Measurements from ENCODE around the gene NRSN1.

DNA sequence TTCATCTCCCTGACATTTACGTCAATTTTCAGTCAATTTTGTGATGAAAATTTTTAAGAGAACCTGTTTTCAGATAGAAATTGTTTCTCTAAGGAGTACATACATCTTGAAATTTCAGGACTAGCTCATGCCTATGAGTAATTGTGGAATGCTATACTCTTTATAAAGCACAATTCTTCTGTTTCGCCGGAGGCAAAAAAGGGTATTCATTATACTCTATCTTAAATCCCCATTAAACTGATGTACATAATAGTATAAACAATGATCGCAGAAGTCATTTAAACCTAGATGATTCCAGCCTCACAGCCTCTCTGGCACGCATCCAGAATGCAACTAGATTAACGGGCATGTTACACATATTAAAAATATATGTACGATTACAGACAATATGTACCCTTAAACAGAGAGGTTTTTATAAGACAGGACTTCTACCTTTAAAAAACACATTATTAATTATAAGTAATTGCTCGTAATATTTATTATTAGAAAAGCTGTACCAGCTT lies 62.6 kb downstream of the NRSN1 start:
- TF ChIP-seq, protein P1, sequence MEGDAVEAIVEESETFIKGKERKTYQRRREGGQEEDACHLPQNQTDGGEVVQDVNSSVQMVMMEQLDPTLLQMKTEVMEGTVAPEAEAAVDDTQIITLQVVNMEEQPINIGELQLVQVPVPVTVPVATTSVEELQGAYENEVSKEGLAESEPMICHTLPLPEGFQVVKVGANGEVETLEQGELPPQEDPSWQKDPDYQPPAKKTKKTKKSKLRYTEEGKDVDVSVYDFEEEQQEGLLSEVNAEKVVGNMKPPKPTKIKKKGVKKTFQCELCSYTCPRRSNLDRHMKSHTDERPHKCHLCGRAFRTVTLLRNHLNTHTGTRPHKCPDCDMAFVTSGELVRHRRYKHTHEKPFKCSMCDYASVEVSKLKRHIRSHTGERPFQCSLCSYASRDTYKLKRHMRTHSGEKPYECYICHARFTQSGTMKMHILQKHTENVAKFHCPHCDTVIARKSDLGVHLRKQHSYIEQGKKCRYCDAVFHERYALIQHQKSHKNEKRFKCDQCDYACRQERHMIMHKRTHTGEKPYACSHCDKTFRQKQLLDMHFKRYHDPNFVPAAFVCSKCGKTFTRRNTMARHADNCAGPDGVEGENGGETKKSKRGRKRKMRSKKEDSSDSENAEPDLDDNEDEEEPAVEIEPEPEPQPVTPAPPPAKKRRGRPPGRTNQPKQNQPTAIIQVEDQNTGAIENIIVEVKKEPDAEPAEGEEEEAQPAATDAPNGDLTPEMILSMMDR (IDR thresholded peaks at IDR 0.05 in 8 of 11, conservative IDR thresholded peaks at IDR 0.05 in 3 of 11): no peak
- TF ChIP-seq POLR2A (IDR thresholded peaks at IDR 0.05): no peak

Data from spleen (tissue), 7 donors.